HG03558 (cell line): ENCODE measurements around the gene CLSTN2.

Source experiments
- ATAC-seq: cut with Tn5 transposase; IDR thresholded peaks from one replicate; pipeline ENCODE4 v1.9.1; 2021; ENCODE audit warnings: moderate number of reproducible peaks; ENCODE audit not compliant: unreplicated experiment; ENCODE audit errors: extremely low read depth

The CLSTN2 gene

GRCh38 chr3:140308535-140308934 lies 373.6 kb downstream of the CLSTN2 start:
- ATAC-seq: no peak

- no peak for ATAC-seq
Measured at GRCh38 chr3:140311428-140311827, 376.4 kb downstream of the CLSTN2 start.

GRCh38 chr3:140315955-140316354 lies 381.0 kb downstream of the CLSTN2 start:
- no peak for ATAC-seq

- no peak for ATAC-seq
Measured at GRCh38 chr3:140316466-140316865, 381.5 kb downstream of the CLSTN2 start.

- ATAC-seq: no peak
Measured at GRCh38 chr3:140316868-140317400, 381.9 kb downstream of the CLSTN2 start.

GRCh38 chr3:140319739-140320138 lies 384.8 kb downstream of the CLSTN2 start:
- no peak for ATAC-seq

GRCh38 chr3:140323561-140323960 lies 388.6 kb downstream of the CLSTN2 start:
- ATAC-seq: no peak

GRCh38 chr3:140332131-140332530 lies 397.1 kb downstream of the CLSTN2 start:
- no peak for ATAC-seq

- ATAC-seq: no peak
Measured at GRCh38 chr3:140334132-140334929, 399.3 kb downstream of the CLSTN2 start.

GRCh38 chr3:140336465-140336864 lies 401.5 kb downstream of the CLSTN2 start:
- no peak for ATAC-seq

- ATAC-seq: no peak
Measured at GRCh38 chr3:140338916-140339315, 403.9 kb downstream of the CLSTN2 start.

GRCh38 chr3:140341203-140341602 lies 406.2 kb downstream of the CLSTN2 start:
- ATAC-seq: no peak

- ATAC-seq: no peak
Measured at GRCh38 chr3:140341817-140342403, 406.9 kb downstream of the CLSTN2 start.

- ATAC-seq: no peak
Measured at GRCh38 chr3:140342668-140343067, 407.7 kb downstream of the CLSTN2 start.

GRCh38 chr3:140343211-140344081 lies 408.5 kb downstream of the CLSTN2 start:
- ATAC-seq: no peak

GRCh38 chr3:140344082-140344454 lies 409.1 kb downstream of the CLSTN2 start:
- no peak for ATAC-seq

GRCh38 chr3:140344601-140345205 lies 409.7 kb downstream of the CLSTN2 start:
- no peak for ATAC-seq

GRCh38 chr3:140347151-140347550 lies 412.2 kb downstream of the CLSTN2 start:
- no peak for ATAC-seq

- ATAC-seq: no peak
Measured at GRCh38 chr3:140349938-140350337, 415.0 kb downstream of the CLSTN2 start.

GRCh38 chr3:140351466-140351865 lies 416.5 kb downstream of the CLSTN2 start:
- no peak for ATAC-seq
